ENCODE measurements around the gene ABLIM2.

Gene ABLIM2

DNA sequence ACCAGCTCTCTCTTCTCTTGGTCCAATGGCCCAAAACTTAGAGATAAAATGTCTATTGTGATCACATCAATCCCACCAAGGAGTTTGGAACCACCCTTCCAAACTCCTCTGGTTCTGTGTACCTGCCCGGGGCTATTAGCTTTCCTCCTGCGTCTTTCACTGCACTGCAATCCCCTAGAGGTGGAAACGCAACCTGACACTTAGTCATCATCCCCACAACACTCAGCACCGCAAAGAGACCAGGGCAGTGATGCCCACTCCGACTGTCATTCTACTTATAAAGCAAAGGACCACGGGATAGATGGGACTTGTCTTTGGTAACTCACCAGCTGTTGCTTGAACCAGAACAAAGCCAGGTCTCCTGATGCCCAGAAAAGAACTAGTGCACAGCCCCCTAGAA is 240.9 kb downstream of the ABLIM2 start:
- no peak for DNase-seq

DNA sequence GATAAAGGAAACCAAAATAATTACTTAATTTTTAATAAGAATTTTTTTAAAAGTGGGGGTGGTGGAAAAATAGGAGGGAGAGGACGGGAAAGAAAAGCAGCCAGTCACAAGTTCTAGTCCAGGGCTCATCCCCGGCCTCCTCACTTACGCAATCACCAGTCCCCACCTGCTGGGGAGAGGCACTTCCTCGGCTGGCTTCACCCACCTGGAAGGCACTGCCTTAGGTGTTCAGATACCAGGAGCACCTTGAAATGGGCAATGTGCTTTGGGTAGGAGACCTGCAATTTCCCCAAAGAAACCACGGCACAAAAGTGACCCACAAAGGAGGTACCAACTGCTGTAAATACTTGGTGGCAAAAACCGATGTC is 242.8 kb downstream of the ABLIM2 start:
- no peak for DNase-seq

Measured in stimulated activated CD8-positive, alpha-beta memory T cell treated with anti-CD3 and anti-CD28 coated beads, Interleukin-4, amount 100 ng/mL, for 48 hours (primary cell).